NT2/D1 (cell line): ENCODE results near the gene KPNA6.
"Not testable (repeated sequence)": the region's sequence is repeated elsewhere in the genome, so short reads cannot be mapped to it uniquely, and the experiment has no call there.

Experiments used
- SUZ12 ChIP-seq: IDR thresholded peaks from 2 replicates; pipeline ENCODE4 v1.6.1; 2011; ENCODE audit not compliant: insufficient read length, insufficient read depth; ENCODE audit errors: extremely low read depth
- YY1 ChIP-seq: IDR thresholded peaks from 2 replicates; pipeline ENCODE4 v1.6.1; 2011; ENCODE audit not compliant: insufficient read length, insufficient read depth

DNA sequence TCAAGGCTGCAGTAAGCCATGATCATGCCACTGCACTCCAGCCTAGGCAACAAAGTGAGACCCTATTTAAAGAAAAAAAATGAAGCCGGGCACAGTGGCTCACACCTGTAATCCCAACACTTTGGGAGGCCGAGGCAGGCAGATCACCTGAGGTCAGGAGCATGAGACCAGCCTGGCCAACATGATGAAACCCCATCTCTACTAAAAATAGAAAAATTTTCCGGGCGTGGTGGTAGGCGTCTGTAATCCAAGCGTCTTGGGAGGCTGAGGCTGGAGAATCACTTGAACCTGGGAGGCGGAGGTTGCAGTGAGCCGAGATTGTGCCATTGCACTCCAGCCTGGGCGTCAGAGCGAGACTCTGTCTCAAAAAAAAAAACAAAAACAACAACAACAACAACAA is 57.8 kb downstream of the KPNA6 start:
- TF ChIP-seq SUZ12, YY1: not testable (repeated sequence)
